Suppressor macrophage treated with lipopolysaccharide for 1 hour (primary cell): ENCODE results near the gene OCRL.
"Not testable (repeated sequence)": the region's sequence is repeated elsewhere in the genome, so short reads cannot be mapped to it uniquely, and the experiment has no call there.

ENCODE experiments used
- DNase-seq, 3 donors: peaks; one replicate each; pipeline ENCODE4 v3.0.0-alpha.2; 2020 to 2022

Gene OCRL

GRCh38 chrX:129540722-129541184, 694 bp downstream of the OCRL start:
- peak in 2 of 3 donors; percentile 20 to 22 for DNase-seq

DNA sequence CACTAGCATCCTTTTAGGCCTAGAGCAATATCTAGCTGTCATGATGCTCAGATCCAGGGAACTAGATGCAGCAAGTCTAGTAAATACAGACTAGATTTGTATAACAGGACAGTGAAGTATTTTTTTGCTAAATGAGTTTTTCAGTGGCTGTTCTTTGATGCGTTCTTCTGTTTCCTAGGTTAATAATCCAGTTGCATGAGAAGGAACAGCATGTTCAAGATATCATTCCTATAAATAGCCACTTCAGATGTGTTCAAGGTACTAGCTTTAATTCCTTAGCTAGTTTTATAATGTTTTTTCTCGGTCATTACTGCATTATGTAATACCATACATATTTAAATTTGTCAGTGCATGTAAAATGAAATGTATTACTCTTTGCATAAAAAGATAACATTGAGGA, 4.7 kb downstream of the OCRL start:
- no peak for DNase-seq

GRCh38 chrX:129545408-129545807, 5.3 kb downstream of the OCRL start:
- DNase-seq: no peak

DNA sequence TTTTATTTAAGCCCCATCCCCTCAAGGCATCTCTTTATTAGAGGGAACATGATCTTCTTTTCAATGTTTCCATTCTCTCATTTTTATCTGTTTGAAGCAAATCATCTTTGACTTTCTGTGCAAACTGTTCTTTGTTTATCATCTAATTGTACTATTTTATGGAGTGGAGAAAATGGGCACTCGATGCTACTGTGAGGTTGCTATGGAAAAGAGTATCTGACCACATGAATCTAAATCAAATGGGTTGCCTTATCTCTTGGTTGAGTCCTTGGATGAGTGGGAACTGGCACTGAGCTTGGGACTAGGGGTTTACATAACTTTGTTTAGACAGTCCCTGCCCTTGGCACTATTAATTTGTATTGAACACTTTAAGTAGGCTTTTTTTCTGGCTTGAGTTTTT, 9.1 kb downstream of the OCRL start:
- DNase-seq: no peak

DNA sequence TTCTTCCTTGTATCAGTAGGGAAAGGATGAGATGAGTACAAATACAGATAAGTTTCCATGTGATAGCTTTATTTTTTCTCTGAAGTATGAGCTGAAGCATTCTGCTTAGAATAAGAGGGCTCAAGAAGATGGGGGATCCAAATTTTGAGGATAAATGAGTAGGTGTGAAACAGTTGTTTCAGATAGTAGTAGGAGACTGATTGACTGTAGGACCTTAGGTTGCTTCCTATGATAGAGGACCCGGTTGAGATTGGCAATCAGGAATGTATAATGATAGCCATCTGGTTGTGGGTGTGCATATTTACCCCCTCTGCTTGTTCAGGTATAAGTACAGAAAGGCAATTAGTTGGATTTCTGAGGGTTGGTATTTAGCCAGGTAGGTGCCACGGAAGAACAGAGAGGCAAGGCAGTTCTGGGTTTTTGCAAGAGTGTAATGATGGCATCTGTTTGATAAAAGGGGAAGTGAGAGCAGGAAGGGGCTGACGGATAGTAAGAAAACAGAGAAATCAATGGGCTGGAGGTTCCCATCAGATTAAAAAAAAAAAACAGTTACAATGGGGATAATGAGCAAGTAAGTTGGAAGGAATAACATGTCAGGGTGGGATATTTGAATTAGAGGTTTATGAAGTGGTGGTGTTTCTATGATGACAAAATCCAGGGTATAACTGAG, 13.7 kb downstream of the OCRL start:
- DNase-seq: peak; percentile 33 to 48 (median 41)

DNA sequence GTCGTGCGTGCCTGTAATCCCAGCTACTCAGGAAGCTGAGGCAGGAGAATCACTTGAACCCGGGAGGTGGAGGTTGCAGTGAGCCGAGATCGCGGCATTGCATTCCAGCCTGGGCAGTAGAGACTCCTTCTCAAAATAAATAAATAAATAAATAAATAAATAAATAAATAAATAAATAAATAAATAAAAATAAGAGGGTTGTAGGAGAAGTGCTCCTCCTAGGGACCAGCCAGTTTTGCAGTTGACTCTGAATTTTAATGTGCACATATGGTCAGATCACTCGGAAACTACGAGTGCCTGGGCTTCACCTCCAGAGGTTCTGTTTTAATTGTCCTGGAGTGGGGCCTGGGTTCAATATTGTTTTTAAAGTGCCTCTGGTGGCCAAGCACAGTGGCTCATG, 14.8 kb downstream of the OCRL start:
- DNase-seq: not testable (repeated sequence)

DNA sequence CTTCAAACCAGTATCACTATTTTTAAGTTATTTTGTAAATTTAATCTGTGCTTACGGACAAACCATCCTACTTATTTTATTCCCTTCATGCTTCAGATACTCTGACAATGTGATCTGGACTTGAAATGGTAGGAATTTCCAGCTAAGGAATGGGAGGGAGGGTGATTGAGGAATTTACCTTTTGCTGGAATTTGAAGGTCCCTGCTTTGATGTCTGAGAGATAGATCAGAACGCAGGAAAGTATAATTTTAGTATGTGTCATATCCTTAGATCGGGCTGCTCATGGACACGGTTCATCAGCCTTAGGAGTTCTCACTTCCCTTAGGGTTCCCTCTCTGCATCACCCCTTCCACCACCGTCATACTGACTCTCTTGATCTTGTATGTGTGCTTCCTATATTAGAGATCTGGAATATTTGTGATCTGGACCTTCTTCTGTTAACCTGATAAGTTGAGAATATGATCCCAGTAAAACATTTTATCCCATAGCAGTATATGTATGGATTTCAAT, 16.8 kb downstream of the OCRL start:
- DNase-seq: no peak

- DNase-seq: peak; percentile 33 to 66 (median 64)
These were observed 17.9 kb downstream of the OCRL start for GRCh38 chrX:129557844-129558480.

- DNase-seq: peak in 1 of 3 donors; percentile 14
These were observed 19.7 kb downstream of the OCRL start for GRCh38 chrX:129559783-129560182.

- DNase-seq: no peak
These were observed 21.4 kb downstream of the OCRL start for GRCh38 chrX:129561453-129561852.

- DNase-seq: not testable (repeated sequence)
These were observed 24.3 kb downstream of the OCRL start for GRCh38 chrX:129564345-129564744.

GRCh38 chrX:129565046-129565650, 25.1 kb downstream of the OCRL start:
- DNase-seq: no peak

DNA sequence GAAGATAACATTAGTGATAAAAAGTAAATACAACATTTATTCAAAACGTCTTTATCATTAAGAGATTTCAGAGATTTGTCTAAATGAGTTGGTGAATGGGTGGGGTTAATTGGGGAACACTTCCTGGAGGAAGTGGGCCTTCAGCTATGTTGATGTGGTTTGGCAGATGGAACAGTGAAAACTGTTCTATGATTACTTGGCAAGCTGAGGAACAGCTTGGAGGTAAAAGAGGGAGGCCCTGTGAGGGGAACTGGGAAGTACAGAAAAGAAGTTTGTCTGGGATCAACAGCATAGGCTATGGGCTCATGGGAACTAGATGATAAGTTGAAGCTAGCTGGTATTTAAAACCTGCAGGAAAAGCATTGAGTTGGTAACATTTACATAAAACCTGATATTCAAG, 26.0 kb downstream of the OCRL start:
- DNase-seq: no peak

DNA sequence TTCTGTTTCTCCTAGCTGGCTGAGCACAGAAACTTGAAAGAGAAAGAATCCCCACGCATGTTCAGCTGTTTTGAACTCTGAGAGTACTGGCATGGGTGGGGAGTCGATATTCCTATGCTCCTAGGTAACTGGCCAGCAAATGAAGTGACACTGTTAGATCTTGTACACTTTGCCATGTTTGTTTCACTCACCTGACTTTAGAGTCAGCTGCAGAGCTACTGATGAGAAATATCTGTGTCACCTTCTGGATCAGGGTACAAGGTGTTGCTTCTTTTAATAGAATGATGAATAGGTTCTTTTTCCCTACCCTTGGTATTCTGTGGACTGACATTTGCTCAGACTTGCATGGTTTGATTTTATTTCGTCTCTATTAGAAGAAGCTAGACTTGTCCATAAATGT, 28.3 kb downstream of the OCRL start:
- DNase-seq: no peak

DNA sequence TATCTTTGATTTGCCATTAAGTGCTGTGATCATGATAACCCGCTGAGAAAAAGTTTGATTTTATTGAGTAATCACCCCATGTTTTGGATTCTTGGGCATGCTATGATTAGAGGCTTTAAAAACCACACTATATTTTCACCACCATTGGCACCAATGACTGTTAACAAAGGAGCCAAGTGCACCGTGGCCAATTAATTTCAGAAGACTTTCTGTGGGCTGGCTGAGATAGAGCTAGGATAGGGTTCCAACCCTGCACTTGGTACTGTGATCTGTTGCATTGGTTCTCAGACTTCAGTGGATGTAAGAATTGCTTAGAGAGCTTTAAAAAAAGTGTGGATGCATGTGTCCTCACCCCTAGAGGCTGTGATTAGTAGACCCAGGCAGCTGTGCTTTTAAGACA, 32.4 kb downstream of the OCRL start:
- DNase-seq: no peak

DNA sequence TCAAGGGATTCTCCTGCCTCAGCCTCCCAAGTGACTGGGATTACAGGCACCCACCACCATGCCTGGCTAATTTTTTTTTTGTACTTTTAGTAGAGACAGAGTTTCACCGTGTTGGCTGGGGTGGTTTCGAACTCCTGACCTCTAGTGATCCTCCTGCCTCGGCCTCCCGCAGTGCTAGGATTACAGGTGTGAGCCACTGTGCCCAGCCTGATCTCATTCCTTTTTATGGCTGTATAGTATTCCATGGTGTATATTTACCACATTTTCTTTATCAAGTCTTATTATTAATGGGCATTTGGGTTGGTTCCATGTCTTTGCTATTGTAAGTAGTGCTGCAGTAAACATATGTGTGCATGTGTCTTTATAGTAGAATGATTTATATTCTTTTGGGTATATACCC, 33.6 kb downstream of the OCRL start:
- not testable (repeated sequence) for DNase-seq

DNA sequence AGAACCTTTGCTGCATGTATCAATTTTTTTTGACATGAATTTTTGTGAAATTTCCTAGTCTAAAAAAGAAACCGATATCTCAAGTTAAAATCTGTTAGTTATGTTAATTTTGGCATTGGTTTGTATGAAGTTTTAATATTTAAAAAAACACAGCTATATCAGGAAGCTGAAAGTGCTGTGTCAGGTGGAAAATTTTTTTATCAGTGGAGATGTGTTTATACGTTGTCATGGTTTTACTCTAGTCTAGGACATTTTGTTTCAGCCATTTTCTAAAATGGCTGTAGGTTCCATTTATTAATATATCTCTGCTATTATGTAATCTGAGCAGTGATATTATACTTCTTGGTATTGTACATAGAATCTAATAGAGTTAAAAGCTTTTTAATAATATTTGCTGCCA, 34.2 kb downstream of the OCRL start:
- DNase-seq: no peak

- DNase-seq: no peak
These were observed 36.5 kb downstream of the OCRL start for GRCh38 chrX:129576539-129576938.

- no peak for DNase-seq
These were observed 37.4 kb downstream of the OCRL start for GRCh38 chrX:129577473-129577872.

DNA sequence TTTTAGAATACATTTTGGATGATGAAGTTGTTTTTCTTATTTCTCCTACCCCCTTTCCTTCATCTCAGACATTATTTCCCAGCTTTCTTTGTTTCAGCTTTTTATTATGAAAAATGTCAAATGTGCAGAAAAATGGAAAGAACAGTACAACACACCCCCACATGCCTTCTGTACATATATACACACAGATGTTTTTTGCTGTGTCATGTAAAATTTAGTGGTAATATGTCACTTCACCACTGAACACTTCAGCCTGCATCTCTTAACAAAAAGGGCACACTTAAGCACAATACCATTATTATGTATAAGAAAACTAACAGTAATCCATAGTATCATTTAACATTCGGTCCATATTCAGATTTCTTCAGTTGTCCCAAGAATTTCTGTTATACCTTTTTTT, 37.8 kb downstream of the OCRL start:
- DNase-seq: no peak

GRCh38 chrX:129581904-129582303, 41.8 kb downstream of the OCRL start:
- DNase-seq: no peak

DNA sequence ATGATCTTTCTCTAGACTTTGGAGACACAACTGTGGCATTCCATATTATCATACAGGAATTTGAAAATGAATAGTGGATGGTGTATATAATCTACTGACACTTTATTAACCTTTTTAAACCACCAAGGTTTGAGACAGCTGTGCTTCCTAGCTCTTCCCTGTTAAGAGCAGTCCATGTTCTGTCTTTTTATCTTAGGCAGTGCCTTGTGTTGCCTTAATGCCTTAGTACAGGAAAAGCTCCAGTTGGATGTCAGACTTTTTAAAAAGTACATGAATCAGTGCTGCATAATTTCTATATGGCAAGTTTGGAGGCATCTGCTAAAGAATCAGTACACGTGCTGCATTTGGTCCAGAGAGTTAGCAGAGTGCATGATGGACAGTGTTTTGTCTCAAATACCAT, 45.1 kb downstream of the OCRL start:
- no peak for DNase-seq

DNA sequence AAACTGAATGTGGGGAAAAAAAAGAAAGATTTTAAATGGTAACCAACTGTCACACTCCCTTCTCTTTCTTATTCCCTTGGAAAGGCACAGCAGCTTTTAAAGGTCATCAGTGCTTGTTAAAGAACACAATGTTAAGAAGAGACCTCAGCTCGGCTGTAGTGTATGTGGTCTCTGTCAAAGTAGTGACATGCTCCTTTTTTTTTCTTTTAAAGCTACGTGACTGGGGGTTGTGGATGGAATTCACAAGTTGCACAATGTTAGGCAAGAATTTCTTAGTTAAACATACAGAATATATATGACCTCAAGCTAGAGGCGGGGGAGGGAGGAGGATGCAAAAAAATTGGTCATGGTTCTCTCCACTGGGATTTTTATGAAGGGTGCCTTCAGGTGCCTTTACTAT, 45.6 kb downstream of the OCRL start:
- DNase-seq: peak; percentile 34 to 46 (median 43)

- no peak for DNase-seq
These were observed 46.4 kb downstream of the OCRL start for GRCh38 chrX:129586446-129586845.
